GM19372 (cell line): ENCODE data around the gene AMER2.
A peak's percentile ranks its signal among the peaks of the same experiment; 100 is the strongest.
"Not testable (repeated sequence)": the region's sequence is repeated elsewhere in the genome, so short reads cannot be mapped to it uniquely, and the experiment has no call there.

Experiments
- ATAC-seq: cut with Tn5 transposase; IDR thresholded peaks from one replicate; pipeline ENCODE4 v1.9.1; 2021; ENCODE audit warnings: mild to moderate bottlenecking, low read depth, moderate library complexity; ENCODE audit not compliant: unreplicated experiment

The AMER2 gene

GRCh38 chr13:25165663-25166062 is 6.4 kb downstream of the AMER2 start:
- no peak for ATAC-seq

GRCh38 chr13:25165163-25165562 is 6.9 kb downstream of the AMER2 start:
- not testable (repeated sequence) for ATAC-seq

- ATAC-seq, result no peak
These were observed 14.4 kb downstream of the AMER2 start for GRCh38 chr13:25157681-25158080.

- no peak for ATAC-seq
These were observed 18.4 kb downstream of the AMER2 start for GRCh38 chr13:25153736-25154135.

GRCh38 chr13:25151626-25152195 is 20.4 kb downstream of the AMER2 start:
- ATAC-seq, result no peak

- ATAC-seq, result no peak
These were observed 22.4 kb downstream of the AMER2 start for GRCh38 chr13:25149711-25150110.

GRCh38 chr13:25148402-25148771 is 23.7 kb downstream of the AMER2 start:
- ATAC-seq, result no peak

GRCh38 chr13:25147638-25148401 is 24.3 kb downstream of the AMER2 start:
- ATAC-seq, result no peak

- no peak for ATAC-seq
These were observed 28.4 kb downstream of the AMER2 start for GRCh38 chr13:25143706-25144105.

- no peak for ATAC-seq
These were observed 31.0 kb downstream of the AMER2 start for GRCh38 chr13:25141042-25141441.

GRCh38 chr13:25137788-25138115 is 34.3 kb downstream of the AMER2 start:
- no peak for ATAC-seq

GRCh38 chr13:25136880-25137787 is 35.0 kb downstream of the AMER2 start:
- no peak for ATAC-seq

GRCh38 chr13:25135896-25136295 is 36.2 kb downstream of the AMER2 start:
- no peak for ATAC-seq

- ATAC-seq, result no peak
These were observed 39.2 kb downstream of the AMER2 start for GRCh38 chr13:25132751-25133390.

- no peak for ATAC-seq
These were observed 40.1 kb downstream of the AMER2 start for GRCh38 chr13:25131881-25132420.

- no peak for ATAC-seq
These were observed 41.1 kb downstream of the AMER2 start for GRCh38 chr13:25130944-25131343.

- ATAC-seq, result no peak
These were observed 53.6 kb downstream of the AMER2 start for GRCh38 chr13:25118378-25118905.

GRCh38 chr13:25117312-25117711 is 54.8 kb downstream of the AMER2 start:
- ATAC-seq, result no peak

- ATAC-seq, result no peak
These were observed 56.0 kb downstream of the AMER2 start for GRCh38 chr13:25116044-25116443.

- ATAC-seq, result peak; percentile 77
These were observed 57.9 kb downstream of the AMER2 start for GRCh38 chr13:25114220-25114619.
